ELF-1 (cell line): ENCODE measurements around the gene TINAG.

Source experiments
- DNase-seq: peaks from one replicate; pipeline ENCODE4 v3.0.0-alpha.2; 2016; ENCODE audit warnings: low read depth, low spot score

The TINAG gene

DNA sequence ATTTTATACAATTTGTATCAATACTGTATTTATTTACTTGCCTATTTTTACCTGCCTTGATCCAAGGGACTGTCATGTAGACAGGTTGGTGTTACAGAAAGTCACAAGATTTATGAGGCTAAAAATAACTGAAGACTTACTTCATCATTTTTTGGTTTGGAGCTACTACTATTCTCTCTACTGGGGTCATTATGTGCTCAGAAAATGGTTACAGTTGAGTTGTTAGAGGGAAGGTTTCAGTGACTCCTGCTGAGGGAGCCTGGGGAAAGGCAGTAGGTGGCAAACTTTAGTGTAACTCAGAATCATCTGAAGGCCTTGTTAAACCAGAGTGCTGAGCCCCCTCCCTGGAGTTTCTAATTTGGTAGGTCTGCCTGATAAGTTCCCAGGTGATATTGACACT, 118.8 kb downstream of the TINAG start:
- DNase-seq: no peak

DNA sequence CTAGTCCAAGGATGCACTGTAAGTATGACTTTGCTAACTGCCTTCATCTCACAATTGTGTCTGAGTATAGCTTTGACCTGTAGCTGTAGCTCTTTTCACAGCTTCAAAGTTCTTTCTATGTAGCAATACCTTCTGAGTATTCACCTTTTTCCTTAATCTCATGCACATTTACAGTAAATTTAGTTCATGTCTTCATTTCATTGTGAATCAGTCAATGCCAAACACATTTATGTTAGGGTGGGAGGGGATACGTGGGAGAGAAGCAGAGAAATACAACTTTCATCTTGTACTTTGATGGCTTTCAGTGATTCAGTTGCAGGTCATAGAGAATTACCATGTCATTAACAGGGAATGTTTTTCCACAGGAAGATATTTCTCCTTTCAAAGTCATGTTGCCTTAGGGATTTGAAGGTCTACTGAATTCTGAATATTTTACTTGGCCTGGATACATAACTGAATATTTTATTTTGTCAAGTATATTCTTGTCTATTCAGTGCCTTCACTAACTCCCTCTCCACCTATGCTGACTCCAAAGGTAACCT, 119.2 kb downstream of the TINAG start:
- no peak for DNase-seq

DNA sequence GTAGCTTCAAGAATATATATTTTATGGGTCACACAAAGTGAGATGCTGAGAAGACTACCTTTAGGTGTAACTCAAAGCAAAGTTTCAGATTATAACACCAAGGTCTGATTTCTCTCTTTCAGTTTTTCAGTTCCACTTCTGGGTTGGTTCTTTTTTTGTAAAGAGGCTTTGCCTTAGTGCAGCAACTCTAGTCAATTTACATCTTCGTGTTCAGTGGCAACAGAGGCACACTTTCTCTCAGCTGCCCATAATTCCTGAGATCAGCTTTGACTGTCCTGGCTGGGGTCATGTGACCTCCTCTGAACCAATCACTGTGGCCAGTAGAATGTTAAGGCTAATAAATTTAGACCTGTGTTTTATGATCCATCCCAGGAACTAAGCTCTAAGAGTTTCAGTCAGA, 120.2 kb downstream of the TINAG start:
- no peak for DNase-seq

DNA sequence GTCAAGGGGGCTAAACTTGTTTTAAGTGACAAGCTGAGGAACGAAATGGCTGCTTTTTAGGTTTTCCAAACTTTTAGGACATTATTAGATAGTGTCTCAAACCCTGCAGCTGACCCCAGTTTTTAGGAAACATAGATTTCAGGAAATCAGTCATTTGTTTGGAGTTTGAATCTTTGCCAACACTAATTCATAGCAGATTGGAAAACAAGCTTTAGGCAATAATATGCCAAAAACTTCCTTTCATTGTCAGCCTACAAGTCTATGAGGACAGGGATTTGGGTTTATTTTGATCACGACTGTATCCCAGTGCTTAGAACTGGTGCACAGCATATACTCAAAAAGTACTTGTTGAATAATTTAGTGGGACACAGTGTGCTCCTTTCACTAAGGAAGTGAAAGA, 123.2 kb downstream of the TINAG start:
- no peak for DNase-seq
